GM12892 (cell line): ENCODE measurements around the gene SNAPC4.

Source experiments
- POLR2AphosphoS5 ChIP-seq: IDR thresholded peaks from 2 replicates; pipeline ENCODE4 v1.6.1; 2011; ENCODE audit warnings: low read depth, low read length, control low read depth
- TAF1 ChIP-seq: IDR thresholded peaks from 2 replicates; pipeline ENCODE4 v1.6.1; 2011; ENCODE audit warnings: low read depth, mild to moderate bottlenecking, control low read depth, low read length, borderline replicate concordance

- TF ChIP-seq POLR2AphosphoS5 = no peak
- no peak for TF ChIP-seq TAF1
Observed at GRCh38 chr9:136368190-136368589, 31.8 kb downstream of the SNAPC4 start.
